Posterior cingulate gyrus (tissue), 11 donors: Measurements from ENCODE around the gene TNFRSF12A.
"Not testable (repeated sequence)": the region's sequence is repeated elsewhere in the genome, so short reads cannot be mapped to it uniquely, and the experiment has no call there.

ENCODE experiments used
- DNase-seq, 10 donors: peaks; one replicate each; pipeline versions ENCODE4 v3.0.0 to v3.0.0-alpha.2; 2020 to 2021; ENCODE audit warnings: mixed read lengths in 3 of 10
- intact Hi-C: fragments of 100-400 bp; cut with DNase I; formaldehyde crosslinking; loops from one replicate; pipeline ENCODE4 v1.15.1; 2023

Gene TNFRSF12A

DNA sequence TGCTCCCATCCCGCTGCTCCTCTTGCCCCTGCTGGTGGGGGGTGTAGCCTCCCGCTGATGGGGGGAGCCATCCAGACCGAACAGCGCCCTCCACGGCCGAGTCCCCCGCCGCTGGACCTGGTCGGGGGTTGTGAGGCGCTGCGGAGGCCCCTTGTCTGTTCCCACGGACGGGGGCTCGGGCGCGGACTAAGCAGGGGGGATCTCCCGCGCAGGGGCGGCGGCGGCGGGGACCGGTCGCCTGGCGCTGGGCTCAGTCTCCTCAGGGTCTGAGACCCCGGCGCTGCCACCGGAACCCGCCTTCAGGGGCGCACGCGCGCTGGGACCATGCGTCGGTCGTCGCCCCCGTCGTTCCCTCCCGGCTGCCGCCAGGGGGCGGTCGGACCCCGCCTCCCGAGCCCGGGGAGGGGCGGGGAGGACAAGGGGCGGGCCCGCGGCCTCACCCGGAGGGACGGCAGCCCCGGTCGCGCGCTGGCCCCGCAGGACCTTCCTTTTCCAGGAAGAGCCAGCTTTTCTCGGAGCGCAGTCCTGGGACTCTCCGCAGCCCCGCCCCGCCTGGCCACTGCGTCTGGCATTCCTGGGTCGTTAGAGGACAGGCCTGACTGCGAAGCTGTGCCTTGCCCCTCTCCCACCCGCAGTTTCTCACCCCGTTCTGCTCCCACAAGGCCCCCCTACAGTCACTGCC is 39.0 kb downstream of the TNFRSF12A start:
- DNase-seq, result peak; percentile 61 to 97 (median 78)
- intact Hi-C loops, result loop anchor here (2.0 to 5.0 kb wide), 3 partner anchors 53 to 108 kb away; partner anchors contain the start of gene ZNF205

DNA sequence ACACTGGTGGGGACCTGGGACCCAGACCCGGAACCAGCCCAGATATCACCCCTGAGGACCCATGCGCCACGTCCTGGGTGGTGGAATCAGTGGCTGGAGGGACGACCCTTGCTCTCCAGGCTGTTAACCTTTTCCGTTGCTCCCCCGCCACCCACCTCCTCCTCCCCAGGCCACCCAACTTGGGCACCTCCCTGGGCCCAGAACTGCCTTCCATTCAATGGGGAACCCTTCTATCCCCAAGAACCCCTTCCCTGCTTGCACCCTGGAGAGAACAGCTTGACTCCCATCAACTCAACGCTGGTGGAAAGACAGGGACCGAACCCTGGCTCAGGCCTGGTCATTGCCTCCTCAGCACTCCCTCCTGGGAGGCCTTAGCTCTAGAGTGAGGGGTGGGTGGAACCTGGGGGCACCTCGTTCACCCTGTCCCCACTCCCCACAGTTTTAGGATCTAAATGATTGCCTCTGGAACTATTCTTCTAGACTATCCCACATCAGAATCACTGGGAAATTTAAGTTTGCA is 39.6 kb downstream of the TNFRSF12A start:
- intact Hi-C loops, result loop anchor here (2.0 to 5.0 kb wide), 3 partner anchors 53 to 107 kb away; partner anchors contain the start of gene ZNF205
- peak in 1 of 10 donors; percentile 67 for DNase-seq

DNA sequence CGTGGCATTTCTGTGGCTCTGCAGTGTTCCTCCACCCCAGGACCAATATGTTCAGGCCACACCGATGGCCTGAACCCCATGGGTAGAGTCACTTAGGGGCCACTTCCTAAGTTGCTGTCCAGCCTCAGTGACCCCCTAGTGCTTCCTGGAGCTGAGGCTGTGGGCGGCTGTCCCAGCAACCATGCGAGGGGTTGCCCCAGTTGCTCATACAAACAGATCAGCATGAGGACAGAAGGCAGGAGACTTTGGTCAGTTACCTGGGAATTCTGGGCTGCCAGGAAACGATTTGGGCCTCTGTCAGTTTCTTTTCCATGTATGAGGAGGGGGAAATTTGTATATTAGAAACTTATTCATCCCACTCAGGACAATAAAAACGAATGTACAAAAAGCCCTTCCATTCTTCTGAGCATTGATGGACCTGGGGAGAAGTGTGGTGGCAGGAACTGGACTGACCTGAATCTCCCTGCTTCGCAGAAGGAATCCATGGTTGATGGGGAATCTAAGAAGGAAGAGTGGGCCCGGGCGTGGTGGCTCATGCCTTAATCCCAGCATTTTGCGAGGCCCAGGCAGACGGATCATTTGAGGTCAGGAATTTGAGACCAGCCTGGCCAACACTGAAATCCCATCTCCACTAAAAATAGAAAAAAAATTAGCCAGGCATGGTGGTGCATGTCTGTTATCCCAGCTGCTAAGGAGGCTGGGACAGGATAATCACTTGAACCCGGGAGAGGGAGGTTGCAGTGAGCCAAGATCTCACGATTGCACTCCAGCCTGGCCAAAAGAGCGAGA is 40.4 kb downstream of the TNFRSF12A start:
- intact Hi-C loops, result no loop called here
- DNase-seq, result no peak

DNA sequence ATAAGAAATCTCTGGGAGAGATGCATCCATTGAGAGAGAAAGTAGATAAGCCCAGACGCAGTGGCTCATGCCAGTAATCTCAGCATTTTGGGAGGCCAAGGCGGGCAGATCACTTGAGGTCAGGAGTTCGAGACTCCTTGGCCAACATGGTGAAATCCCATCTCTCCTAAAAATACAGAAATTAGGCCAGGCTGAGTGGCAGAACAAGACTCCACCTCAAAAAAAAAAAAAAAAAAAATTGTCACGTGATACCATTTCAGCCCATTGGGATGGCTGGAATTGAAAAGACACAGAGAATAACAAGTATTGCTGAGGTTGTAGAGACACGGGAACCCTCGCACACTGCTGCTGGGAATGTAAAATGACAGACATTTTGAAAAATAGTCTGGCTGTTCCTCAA is 42.4 kb downstream of the TNFRSF12A start:
- intact Hi-C loops, result no loop called here
- DNase-seq, result no peak

DNA sequence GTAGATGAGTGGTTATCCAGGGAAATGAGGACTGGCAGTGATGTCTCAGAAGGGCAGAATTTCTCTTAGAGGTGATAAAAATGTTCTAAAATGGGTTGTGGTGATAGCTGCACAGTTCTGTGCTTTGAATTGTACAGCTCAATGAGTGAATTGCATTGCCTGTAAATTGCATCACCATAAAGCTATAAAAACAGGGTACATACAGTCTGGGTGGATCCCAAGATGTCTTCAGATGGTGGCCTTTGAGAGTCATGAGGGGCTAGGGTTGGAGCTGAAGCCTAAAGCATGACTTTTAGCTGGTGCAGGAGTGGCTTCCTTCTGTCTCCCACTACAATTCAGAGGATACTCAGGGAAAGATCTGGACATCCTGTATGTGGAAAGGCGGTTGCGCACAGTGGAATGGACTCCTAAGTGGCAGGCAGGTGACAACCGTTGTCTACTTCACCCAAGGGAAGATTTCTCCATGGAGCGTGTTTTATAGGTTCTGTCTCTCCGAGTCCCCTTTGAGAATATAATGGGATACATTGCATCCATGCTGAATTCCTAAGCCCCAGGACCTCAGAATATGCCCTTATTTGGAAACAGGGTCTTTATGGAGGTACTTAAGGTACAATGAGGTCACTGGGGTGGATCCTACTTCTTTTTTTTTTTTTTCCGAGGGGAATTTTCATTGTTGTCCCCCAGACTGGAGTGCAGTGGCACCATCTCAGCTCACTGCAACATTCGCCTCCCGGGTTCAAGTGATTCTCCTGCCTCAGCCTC is 43.6 kb downstream of the TNFRSF12A start:
- no peak for DNase-seq
- intact Hi-C loops, result no loop called here

DNA sequence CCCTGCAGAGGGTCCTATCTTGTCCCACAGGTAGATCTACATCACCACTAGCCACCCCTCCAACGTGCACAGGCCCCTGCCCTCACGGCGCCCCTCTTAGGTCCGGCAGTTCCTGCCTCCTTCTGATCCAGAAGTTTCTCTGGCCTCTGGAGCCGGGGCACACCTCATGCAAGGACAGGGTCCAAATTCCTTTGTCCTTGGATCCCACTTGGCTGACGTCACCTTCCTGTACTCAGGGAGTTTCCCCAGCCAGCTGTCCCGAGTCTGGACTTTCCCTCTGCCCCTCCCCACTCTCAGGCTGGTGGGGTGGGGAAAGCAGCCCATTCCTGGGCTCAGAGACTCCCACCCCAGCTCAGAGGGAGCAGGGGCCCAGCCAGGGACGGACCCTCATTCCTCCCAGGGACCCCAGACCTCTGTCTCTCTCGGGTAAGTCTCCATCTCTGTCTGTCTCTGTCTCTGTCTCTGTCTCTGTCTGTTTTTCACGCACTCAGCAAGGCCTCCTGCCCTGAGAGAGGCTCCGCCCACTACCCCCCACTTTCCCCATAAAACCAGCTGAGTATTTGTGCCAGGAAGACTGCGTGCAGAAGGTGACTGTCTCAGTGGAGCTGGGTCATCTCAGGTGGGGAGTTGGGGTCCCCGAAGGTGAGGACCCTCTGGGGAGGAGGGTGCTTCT is 45.0 kb downstream of the TNFRSF12A start, which contains the start of gene IL32:
Gene IL32 (plus strand): TSS at position 572 of the 673 bp plus-strand sequence. CDS start 172 bp downstream, outside the sequence.
- intact Hi-C loops, result no loop called here
- DNase-seq, result peak in 1 of 10 donors; percentile 59

DNA sequence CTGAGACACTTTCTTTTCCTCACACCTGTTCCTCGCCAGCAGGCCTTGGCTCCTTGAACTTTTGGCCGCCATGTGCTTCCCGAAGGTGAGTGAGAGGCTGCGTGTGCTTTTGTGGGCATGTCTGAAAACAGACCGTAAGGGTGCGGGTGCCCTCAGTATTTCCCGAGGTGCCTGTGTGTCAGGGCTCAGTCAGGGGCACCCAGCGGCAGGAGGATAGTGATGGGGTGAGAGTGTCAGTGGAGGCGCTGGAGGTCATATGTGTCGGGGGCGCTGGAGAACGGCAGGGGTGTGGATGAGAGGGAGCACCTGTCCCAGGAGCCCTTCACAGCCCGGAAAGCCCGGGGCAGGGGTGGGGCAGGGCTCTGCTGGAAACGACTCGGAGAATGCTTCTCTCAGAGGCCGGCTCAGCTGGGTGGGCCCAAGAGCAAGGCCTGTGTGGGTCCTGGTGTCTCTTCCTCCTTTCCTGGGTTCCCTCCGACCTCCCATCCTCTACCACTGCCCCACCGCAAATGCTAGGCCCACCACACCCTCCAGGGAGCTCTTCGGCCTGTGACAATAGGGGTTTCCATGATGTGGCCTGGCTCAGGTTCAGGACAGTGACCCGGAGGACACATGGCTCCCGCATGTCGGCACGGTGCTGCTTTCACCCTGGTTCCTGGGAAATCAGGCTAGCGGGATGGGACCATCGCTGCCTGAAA is 45.7 kb downstream of the TNFRSF12A start:
- DNase-seq, result no peak
- intact Hi-C loops, result no loop called here

DNA sequence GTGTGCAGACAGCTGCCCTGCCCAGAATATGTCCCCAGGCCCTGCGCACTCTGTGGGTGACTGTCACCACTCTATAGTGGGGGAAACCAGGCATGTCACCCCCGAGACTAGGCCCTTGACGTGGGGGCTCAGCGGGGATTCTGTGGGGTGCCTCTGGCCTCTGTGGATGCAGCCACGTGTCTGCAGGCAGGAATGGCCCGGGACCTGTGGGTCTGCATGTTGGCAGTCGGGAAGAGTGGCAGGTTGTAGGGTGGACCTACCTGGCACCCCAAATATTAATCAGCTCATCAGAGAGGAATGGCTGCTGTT is 46.2 kb downstream of the TNFRSF12A start:
- no peak for DNase-seq
- intact Hi-C loops, result no loop called here

DNA sequence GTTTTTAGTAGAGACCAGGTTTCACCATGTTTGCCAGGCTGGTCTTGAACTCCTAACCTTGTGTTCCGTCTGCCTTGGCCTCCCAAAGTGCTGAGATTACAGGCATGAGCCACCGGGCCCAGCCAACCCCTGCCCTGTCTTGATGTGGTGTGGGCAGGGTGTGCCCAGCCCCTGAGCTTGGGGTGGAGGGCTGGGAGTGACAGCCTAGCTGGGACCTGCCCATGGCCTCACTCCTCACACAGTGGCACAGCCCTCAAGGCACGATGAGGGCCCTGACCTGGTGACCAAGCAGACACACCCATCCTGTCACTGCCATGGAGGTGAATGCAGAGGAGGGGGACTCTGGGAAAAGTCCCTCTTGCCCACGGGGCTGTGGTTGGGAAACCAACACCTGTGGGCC is 48.3 kb downstream of the TNFRSF12A start:
- DNase-seq, result peak in 2 of 10 donors; percentile 41 to 49
- intact Hi-C loops, result no loop called here

DNA sequence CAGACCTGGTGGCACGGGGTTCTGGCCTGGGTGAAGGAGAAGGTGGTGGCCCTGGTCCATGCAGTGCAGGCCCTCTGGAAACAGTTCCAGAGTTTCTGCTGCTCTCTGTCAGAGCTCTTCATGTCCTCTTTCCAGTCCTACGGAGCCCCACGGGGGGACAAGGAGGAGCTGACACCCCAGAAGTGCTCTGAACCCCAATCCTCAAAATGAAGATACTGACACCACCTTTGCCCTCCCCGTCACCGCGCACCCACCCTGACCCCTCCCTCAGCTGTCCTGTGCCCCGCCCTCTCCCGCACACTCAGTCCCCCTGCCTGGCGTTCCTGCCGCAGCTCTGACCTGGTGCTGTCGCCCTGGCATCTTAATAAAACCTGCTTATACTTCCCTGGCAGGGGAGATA is 49.0 kb downstream of the TNFRSF12A start:
- intact Hi-C loops, result not testable (repeated sequence)
- DNase-seq, result peak in 1 of 10 donors; percentile 60

DNA sequence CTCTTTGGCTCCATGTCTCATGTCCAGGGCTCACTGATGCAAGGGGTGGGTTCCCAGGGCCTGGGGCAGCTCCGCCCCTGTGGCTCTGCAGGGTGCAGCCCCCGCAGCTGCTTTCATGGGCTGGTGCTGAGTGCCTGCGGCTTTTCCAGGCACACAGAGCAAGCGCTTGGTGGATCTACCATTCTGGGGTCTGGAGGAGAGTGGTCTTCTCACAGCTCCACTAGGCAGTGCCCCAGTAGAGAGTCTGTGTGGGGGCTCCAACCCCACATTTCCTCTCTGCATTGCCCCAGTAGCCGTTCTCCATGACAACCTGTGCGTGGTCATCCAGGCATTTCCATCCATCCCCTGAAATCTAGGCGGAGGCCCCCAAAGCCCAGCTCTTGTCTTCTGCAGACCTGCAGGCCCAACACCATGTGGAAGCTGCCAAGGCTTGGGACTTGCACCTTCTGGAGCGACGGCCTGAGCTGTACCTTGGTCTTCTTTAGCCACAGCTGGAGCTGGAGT is 50.5 kb downstream of the TNFRSF12A start:
- intact Hi-C loops, result no loop called here
- peak in 3 of 10 donors; percentile 46 to 62 (median 57) for DNase-seq

DNA sequence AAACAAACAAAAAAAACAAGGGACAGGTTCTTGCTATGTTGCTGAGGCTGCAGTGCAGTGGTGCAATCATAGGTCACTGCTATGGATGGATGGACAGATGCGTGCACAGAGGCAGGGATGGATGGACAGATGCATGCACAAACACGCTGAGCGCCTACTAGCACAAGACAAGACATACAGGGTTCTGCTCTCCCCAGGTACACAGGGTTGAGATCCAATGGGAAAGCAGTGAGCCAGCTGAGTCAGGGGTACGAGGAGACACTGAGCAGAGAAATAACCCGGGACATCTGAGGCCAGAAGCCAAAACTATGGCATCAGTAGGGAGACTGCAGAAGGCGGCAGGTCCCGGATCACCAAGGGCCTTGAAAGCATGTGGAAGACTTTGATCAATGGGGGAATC is 51.5 kb downstream of the TNFRSF12A start:
- DNase-seq, result peak in 1 of 10 donors; percentile 10
- intact Hi-C loops, result no loop called here
